GDM1 (cell line): ENCODE results near the gene HOXB9.

ENCODE experiments used
- DNase-seq: peaks from one replicate; lab custom pipeline; 2025; lab: John Stamatoyannopoulos, UW

Gene HOXB9

GRCh38 chr17:48624118-48624517, 2.0 kb downstream of the HOXB9 start:
- DNase-seq: no peak

- no peak for DNase-seq
Measured at GRCh38 chr17:48623583-48623982, 2.6 kb downstream of the HOXB9 start.

GRCh38 chr17:48622857-48623256, 3.3 kb downstream of the HOXB9 start:
- DNase-seq: no peak

GRCh38 chr17:48621410-48622392, 4.5 kb downstream of the HOXB9 start:
- DNase-seq: no peak

- DNase-seq: no peak
Measured at GRCh38 chr17:48620461-48621139, 5.6 kb downstream of the HOXB9 start.

GRCh38 chr17:48619826-48620449, 6.2 kb downstream of the HOXB9 start:
- DNase-seq: no peak

GRCh38 chr17:48618256-48618896, 7.8 kb downstream of the HOXB9 start:
- DNase-seq: peak; percentile 48

GRCh38 chr17:48617471-48618255, 8.5 kb downstream of the HOXB9 start:
- DNase-seq: no peak

- DNase-seq: no peak
Measured at GRCh38 chr17:48616717-48617470, 9.3 kb downstream of the HOXB9 start.

GRCh38 chr17:48615963-48616716, 10.0 kb downstream of the HOXB9 start:
- DNase-seq: no peak

- DNase-seq: no peak
Measured at GRCh38 chr17:48615047-48615962, 10.9 kb downstream of the HOXB9 start, which contains the start of gene HOXB8. Gene HOXB8, minus strand, starts transcription at chr17:48615292. Its CDS starts 588 bp downstream, at chr17:48614704.

- DNase-seq: no peak
Measured at GRCh38 chr17:48613862-48614694, 12.1 kb downstream of the HOXB9 start.

GRCh38 chr17:48612854-48613691, 13.1 kb downstream of the HOXB9 start:
- no peak for DNase-seq

GRCh38 chr17:48612456-48612853, 13.7 kb downstream of the HOXB9 start:
- DNase-seq: no peak

GRCh38 chr17:48611681-48612455, 14.3 kb downstream of the HOXB9 start:
- DNase-seq: no peak

- no peak for DNase-seq
Measured at GRCh38 chr17:48611213-48611612, 14.9 kb downstream of the HOXB9 start.
